LNCaP clone FGC (cell line): ENCODE measurements around the gene THBS3.

ENCODE experiments used
- DNase-seq: peaks from one replicate; pipeline ENCODE4 v3.0.0-alpha.2; 2011; ENCODE audit warnings: low read depth
- H3K4me3 ChIP-seq: 2 replicates; pipeline ENCODE4 v1.5.1; 2011; ENCODE audit warnings: mild to moderate bottlenecking, low read depth, low read length, control low read depth
- CTCF ChIP-seq: IDR thresholded peaks from 2 replicates; pipeline ENCODE4 v1.5.1; 2012; ENCODE audit warnings: mild to moderate bottlenecking; ENCODE audit not compliant: control insufficient read depth, insufficient read depth; ENCODE audit errors: extremely low read depth

Gene THBS3

GRCh38 chr1:155208541-155209311 lies 1.0 kb upstream of the THBS3 start, which contains the start of gene MTX1:
TSS of gene MTX1 (plus strand) at chr1:155208695. CDS start at chr1:155208805, 110 bp downstream.
- H3K4me3 ChIP-seq, result peak within 1 kb of the TSS; percentile 94
- TF ChIP-seq CTCF, result no peak
- DNase-seq, result no peak

- peak; percentile 82 for TF ChIP-seq CTCF
- no peak for DNase-seq
- no peak overlapping the region for H3K4me3 ChIP-seq
These were observed 549 bp downstream of the THBS3 start for GRCh38 chr1:155206891-155207805.

GRCh38 chr1:155205969-155206593 lies 1.6 kb downstream of the THBS3 start:
- H3K4me3 ChIP-seq, result no peak overlapping the region
- TF ChIP-seq CTCF, result no peak
- DNase-seq, result no peak

- TF ChIP-seq CTCF, result no peak
These were observed 2.7 kb downstream of the THBS3 start for GRCh38 chr1:155205035-155205434.

GRCh38 chr1:155202731-155203515 lies 4.8 kb downstream of the THBS3 start:
- DNase-seq, result no peak
- no peak overlapping the region for H3K4me3 ChIP-seq
- TF ChIP-seq CTCF, result no peak

More at GRCh38 chr1:155205035-155205434, 2.7 kb downstream of the THBS3 start:
- DNase-seq, result no peak
- no peak overlapping the region for H3K4me3 ChIP-seq

- no peak for TF ChIP-seq CTCF
- no peak for DNase-seq
- H3K4me3 ChIP-seq, result no peak overlapping the region
These were observed 5.5 kb downstream of the THBS3 start for GRCh38 chr1:155202198-155202597.
